ENCODE data around the gene ANK3. TPM values are rescaled to one million over a fixed set of nuclear protein-coding genes. Genes with fewer than 3 reads are reported as not detected.

Gene ANK3
- total and polyA plus RNA-seq, 2 donors (not counting 3 experiments of a cell fraction or from before 2014, with no cell fraction given): 0.88 to 8.5 TPM

- no TSS peak for BruUV-seq (replicated peaks)
- POLR2A ChIA-PET: no interaction called here
- Histone ChIP-seq H4K20me1 (replicated peaks; ENCODE audit: control insufficient read depth, extremely low read depth, insufficient read depth, low read length) (no peaks in the 10 kb centered on the region), H3K9me1 (replicated peaks; ENCODE audit: control insufficient read depth, extremely low read depth, insufficient read depth, low read length) (no peaks in the 10 kb centered on the region), H3K9ac (replicated peaks; ENCODE audit: extremely low read depth, insufficient read depth, low read length) (no peak overlapping the region), H3K9me3 (replicated peaks; ENCODE audit: control insufficient read depth, insufficient read depth, low read length) (no peaks in the 10 kb centered on the region), H3K4me1 (ENCODE audit: control insufficient read depth, extremely low read depth, insufficient read depth, low read length) (peaks cover 8% of the 10 kb centered on the region), H3K79me2 (ENCODE audit: control insufficient read depth, insufficient read depth, low read length) (no peaks in the 10 kb centered on the region), H3K27ac (ENCODE audit: insufficient read depth, low read depth, low read length) (no peak overlapping the region), H3K27me3 (ENCODE audit: control insufficient read depth in 2 of 2, insufficient read depth in 2 of 2, low read length in 2 of 2) (no peaks in the 10 kb centered on the region), H3K4me3 (replicated peaks in 1 of 3; ENCODE audit: insufficient read depth in 1 of 3, low read depth in 1 of 3, low read length in 3 of 3) (no peak overlapping the region), H2AFZ (ENCODE audit: low read depth, low read length) (no peak overlapping the region), H3K4me2 (ENCODE audit: insufficient read depth, low read length) (no peak overlapping the region), H3K36me3 (ENCODE audit: control insufficient read depth in 2 of 2, extremely low read depth in 1 of 2, insufficient read depth in 2 of 2, low read length in 2 of 2) (no peaks in the 10 kb centered on the region)
- FAIRE-seq (no peak), DNase-seq (ENCODE audit: low read depth, low spot score) (no peak)
- dilution Hi-C loops (cut with MboI; ENCODE audit: extremely low pct_ligation_motif_present, low sequenced_read_pairs): no loop called here
- CTCF ChIA-PET: interaction anchor here (1.1 to 5.9 kb wide), 4 partner anchors 91 to 236 kb away, joined by 3 to 128 read pairs (median 68); no protein-coding TSS in a partner anchor
- TF ChIP-seq JUN (IDR thresholded peaks at IDR 0.05; ENCODE audit: borderline replicate concordance, insufficient read depth, insufficient read length, low read depth) (no peak), POLR2A (IDR thresholded peaks at IDR 0.05; ENCODE audit: low read depth, low read length) (no peak), MAX (IDR thresholded peaks at IDR 0.05; ENCODE audit: insufficient read depth, insufficient read length) (no peak), POLR2AphosphoS5 (IDR thresholded peaks at IDR 0.05; ENCODE audit: insufficient read depth, low read depth, low read length) (no peak), GATA2 (IDR thresholded peaks at IDR 0.05; ENCODE audit: insufficient read depth, insufficient read length, low read depth, low read length) (no peak), CTCF (IDR thresholded peaks at IDR 0.05; ENCODE audit: extremely low read depth in 1 of 2, insufficient read depth in 1 of 2, low read depth in 1 of 2, low read length in 2 of 2) (no peak), EZH2 (IDR thresholded peaks at IDR 0.05; ENCODE audit: borderline replicate concordance, low read depth, low read length, severe bottlenecking) (no peak), FOS (IDR thresholded peaks at IDR 0.05; ENCODE audit: borderline replicate concordance, insufficient read depth, low read length) (no peak)
- intact Hi-C loops (cut with micrococcal nuclease): loop anchor here (5.0 to 10.0 kb wide), 3 partner anchors 132 to 442 kb away; partner anchors contain the start of gene CCDC6
These were observed 183.9 kb downstream of the ANK3 start for GRCh38 chr10:60205741-60206140.
